ENCODE measurements around the gene CCR5AS.

Gene CCR5AS

DNA sequence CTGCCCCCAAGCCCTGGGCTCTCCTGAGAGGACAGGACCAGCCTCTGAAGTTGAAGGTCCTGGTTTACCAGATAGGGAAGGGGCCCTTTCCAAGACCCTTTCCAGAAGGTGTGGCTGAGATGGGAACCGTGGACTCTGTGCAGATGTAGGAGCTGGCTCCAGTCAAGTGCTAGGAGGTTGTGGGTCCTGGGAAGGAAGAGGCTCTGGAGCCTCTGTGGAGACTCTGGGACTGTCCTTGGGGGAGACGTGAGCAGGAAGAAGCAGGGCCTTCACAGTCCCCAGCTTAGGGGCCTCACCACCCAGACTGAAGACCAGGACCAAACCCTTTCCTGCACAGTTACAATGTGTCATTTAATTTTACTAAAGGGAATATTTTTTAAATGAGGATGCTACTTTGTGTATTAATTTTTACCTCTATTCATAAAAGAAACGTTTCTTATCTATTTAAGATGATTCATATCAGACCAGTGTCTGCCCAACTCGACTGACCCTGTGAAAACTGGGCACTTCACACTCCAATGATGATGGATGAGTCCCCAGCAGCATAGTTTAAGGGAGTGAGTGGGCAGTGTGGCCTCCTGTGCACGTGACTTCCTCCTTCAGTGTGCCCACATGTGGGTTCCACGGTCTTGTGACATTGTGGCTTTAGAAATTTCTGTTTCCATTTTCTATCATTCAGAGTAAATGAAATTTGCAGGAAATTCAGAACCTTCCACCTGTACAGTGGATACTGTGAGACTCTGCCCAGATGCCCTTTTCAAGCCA, 10.9 kb downstream of the CCR5AS start:
- H3K23ac ChIP-seq (ENCODE audit: low read length in 2 of 2) = no peak overlapping the region

DNA sequence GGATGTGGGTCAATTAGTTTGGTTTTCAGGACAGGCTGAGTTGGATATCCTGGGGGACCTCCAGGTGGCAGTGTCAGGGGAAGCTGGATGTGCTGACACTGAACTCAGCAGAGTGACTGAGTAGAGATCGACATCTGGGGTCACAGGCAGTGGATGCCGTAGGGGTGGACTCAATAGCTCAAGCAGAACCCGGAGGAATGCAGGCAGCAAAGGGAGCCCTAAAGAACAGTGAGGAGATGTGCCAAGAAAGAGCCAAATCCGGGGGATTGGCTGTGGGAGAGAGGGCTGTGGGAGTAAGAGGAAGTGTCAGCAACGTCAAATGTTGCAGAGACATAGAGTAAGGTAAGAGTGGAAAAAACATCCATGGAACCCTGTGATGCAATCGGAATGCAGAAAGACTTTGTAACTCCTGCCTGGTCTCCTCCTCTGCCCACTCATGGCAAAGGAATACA, 11.6 kb downstream of the CCR5AS start:
- H4K91ac ChIP-seq (ENCODE audit: low read length) = no peak overlapping the region
- 90% methylated on average over 6 of the region's 6 CpGs for WGBS
- no peak overlapping the region for H3K27ac ChIP-seq (ENCODE audit: low read length, poor library complexity, severe bottlenecking)
- no peaks in the 10 kb centered on the region for H3K9me3 ChIP-seq (ENCODE audit: control insufficient read depth, low read length)
- H2BK120ac ChIP-seq (ENCODE audit: low read depth, low read length) = no peak overlapping the region
- H3K36me3 ChIP-seq (ENCODE audit: control insufficient read depth in 1 of 2, insufficient read depth in 2 of 2, low read depth in 1 of 2, low read length in 2 of 2) = no peaks in the 10 kb centered on the region
- no peaks in the 10 kb centered on the region for H3K79me1 ChIP-seq (replicated peaks; ENCODE audit: low read length, poor library complexity, severe bottlenecking)
- no peak overlapping the region for H2BK12ac ChIP-seq (ENCODE audit: low read length in 2 of 2)
- H3K4me3 ChIP-seq (ENCODE audit: insufficient read depth in 1 of 2, low read depth in 1 of 2, low read length in 2 of 2) = no peak overlapping the region
- no peak overlapping the region for H4K8ac ChIP-seq (ENCODE audit: low read length)
- H3K27me3 ChIP-seq (ENCODE audit: control insufficient read depth in 1 of 2, insufficient read depth in 1 of 2, low read length in 2 of 2) = peaks cover 16 to 42% of the 10 kb centered on the region in 2 experiments
- H3K23ac ChIP-seq (ENCODE audit: low read length in 2 of 2) = no peak overlapping the region
- H2BK5ac ChIP-seq (ENCODE audit: low read depth, low read length, poor library complexity, severe bottlenecking) = no peak overlapping the region
- H3K9ac ChIP-seq (ENCODE audit: low read length) = no peak overlapping the region
- no peak overlapping the region for H3K4ac ChIP-seq (ENCODE audit: low read depth in 1 of 2, low read length in 2 of 2)
- H3K18ac ChIP-seq (ENCODE audit: low read depth in 1 of 2, low read length in 2 of 2) = no peak overlapping the region
- no peak overlapping the region for H2AK5ac ChIP-seq (ENCODE audit: low read length, severe bottlenecking)
- no peak overlapping the region for H3K4me2 ChIP-seq (ENCODE audit: low read length, poor library complexity, severe bottlenecking)
- no peak overlapping the region for H2BK15ac ChIP-seq (ENCODE audit: low read depth, poor library complexity, severe bottlenecking)
- no peak overlapping the region for H2AFZ ChIP-seq (ENCODE audit: low read depth, low read length)
- H3K14ac ChIP-seq (ENCODE audit: low read length in 2 of 2) = peak overlapping the region in 1 of 2 experiments; percentile 11
- DNase-seq = no peak
- H3K4me1 ChIP-seq (ENCODE audit: control insufficient read depth, insufficient read depth, low read depth, low read length) = peaks cover 2% of the 10 kb centered on the region

More for the DNA sequence above, 10.9 kb downstream of the CCR5AS start:
- no peak overlapping the region for H3K27ac ChIP-seq (ENCODE audit: low read length, poor library complexity, severe bottlenecking)
- H3K27me3 ChIP-seq (ENCODE audit: control insufficient read depth in 1 of 2, insufficient read depth in 1 of 2, low read length in 2 of 2) = peaks cover 16 to 45% of the 10 kb centered on the region in 2 experiments
- H2AK5ac ChIP-seq (ENCODE audit: low read length, severe bottlenecking) = no peak overlapping the region
- H3K4me1 ChIP-seq (ENCODE audit: control insufficient read depth, insufficient read depth, low read depth, low read length) = peaks cover 2% of the 10 kb centered on the region
- H3K79me1 ChIP-seq (replicated peaks; ENCODE audit: low read length, poor library complexity, severe bottlenecking) = no peaks in the 10 kb centered on the region
- H3K4ac ChIP-seq (ENCODE audit: low read depth in 1 of 2, low read length in 2 of 2) = peak overlapping the region in 1 of 2 experiments; percentile 43
- H4K8ac ChIP-seq (ENCODE audit: low read length) = no peak overlapping the region
- no peak overlapping the region for H4K91ac ChIP-seq (ENCODE audit: low read length)
- no peak overlapping the region for H2BK15ac ChIP-seq (ENCODE audit: low read depth, poor library complexity, severe bottlenecking)
- H3K4me3 ChIP-seq (ENCODE audit: insufficient read depth in 1 of 2, low read depth in 1 of 2, low read length in 2 of 2) = no peak overlapping the region
- no peak overlapping the region for H2BK12ac ChIP-seq (ENCODE audit: low read length in 2 of 2)
- 56% methylated on average over 5 of the region's 6 CpGs for WGBS
- no peak overlapping the region for H2AFZ ChIP-seq (ENCODE audit: low read depth, low read length)
- no peak for DNase-seq
- no peak overlapping the region for H3K9ac ChIP-seq (ENCODE audit: low read length)
- no peak overlapping the region for H2BK120ac ChIP-seq (ENCODE audit: low read depth, low read length)
- no peaks in the 10 kb centered on the region for H3K36me3 ChIP-seq (ENCODE audit: control insufficient read depth in 1 of 2, insufficient read depth in 2 of 2, low read depth in 1 of 2, low read length in 2 of 2)
- H3K14ac ChIP-seq (ENCODE audit: low read length in 2 of 2) = no peak overlapping the region
- no peak overlapping the region for H3K4me2 ChIP-seq (ENCODE audit: low read length, poor library complexity, severe bottlenecking)
- no peak overlapping the region for H3K18ac ChIP-seq (ENCODE audit: low read depth in 1 of 2, low read length in 2 of 2)
- no peak overlapping the region for H2BK5ac ChIP-seq (ENCODE audit: low read depth, low read length, poor library complexity, severe bottlenecking)
- no peaks in the 10 kb centered on the region for H3K9me3 ChIP-seq (ENCODE audit: control insufficient read depth, low read length)

DNA sequence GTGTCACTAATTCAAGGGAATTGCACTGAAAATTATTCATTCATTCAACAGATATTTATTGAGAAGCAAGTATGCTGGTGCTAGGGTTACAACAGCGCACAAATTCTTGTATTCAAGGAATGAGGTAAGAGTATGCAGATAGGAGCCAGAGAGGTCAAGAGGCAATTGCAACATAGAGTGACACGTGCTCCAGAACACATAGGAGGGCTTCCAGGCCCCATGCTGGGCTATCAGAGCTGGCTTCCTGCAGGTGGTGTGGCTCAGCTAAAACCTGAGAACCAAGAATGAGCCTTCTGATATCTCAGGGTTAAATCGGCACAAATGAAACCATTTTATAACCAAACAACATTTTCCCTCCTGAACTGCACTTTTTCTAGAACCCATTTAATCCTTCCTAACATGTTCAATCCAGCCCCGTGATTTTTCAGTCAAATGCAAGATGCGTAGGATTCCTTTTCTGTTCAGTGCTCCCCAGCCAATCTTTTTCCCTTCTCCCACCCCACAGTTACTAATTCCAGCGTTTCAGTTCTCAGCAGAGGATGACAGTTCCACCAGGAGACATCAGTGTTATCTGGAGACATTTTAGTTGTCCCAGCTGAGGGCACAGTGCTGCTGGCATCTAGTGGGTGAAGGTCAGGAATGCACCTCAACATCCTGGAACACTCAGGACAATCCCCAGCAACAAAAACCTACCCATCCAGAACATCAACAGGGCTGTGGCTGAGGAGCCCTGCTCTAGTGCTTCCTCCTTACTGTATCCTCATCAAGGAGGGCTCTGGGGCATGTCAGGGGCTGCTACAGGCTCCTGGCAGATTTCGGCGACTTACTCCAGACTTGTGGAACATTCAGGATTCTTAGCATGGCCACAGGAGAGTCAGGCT, 13.1 kb downstream of the CCR5AS start:
- no peak for DNase-seq
- WGBS = 78% methylated on average over 8 of the region's 8 CpGs
- Histone ChIP-seq H2BK5ac (ENCODE audit: low read depth, low read length, poor library complexity, severe bottlenecking) (no peak overlapping the region), H3K4me2 (ENCODE audit: low read length, poor library complexity, severe bottlenecking) (no peak overlapping the region), H3K14ac (ENCODE audit: low read length in 2 of 2) (no peak overlapping the region), H3K4me3 (ENCODE audit: insufficient read depth in 1 of 2, low read depth in 1 of 2, low read length in 2 of 2) (no peak overlapping the region), H3K36me3 (ENCODE audit: control insufficient read depth in 1 of 2, insufficient read depth in 2 of 2, low read depth in 1 of 2, low read length in 2 of 2) (no peaks in the 10 kb centered on the region), H2AFZ (ENCODE audit: low read depth, low read length) (no peak overlapping the region), H3K79me1 (replicated peaks; ENCODE audit: low read length, poor library complexity, severe bottlenecking) (no peaks in the 10 kb centered on the region), H4K8ac (ENCODE audit: low read length) (no peak overlapping the region), H2AK5ac (ENCODE audit: low read length, severe bottlenecking) (no peak overlapping the region), H3K23ac (ENCODE audit: low read length in 2 of 2) (no peak overlapping the region), H3K9me3 (ENCODE audit: control insufficient read depth, low read length) (no peaks in the 10 kb centered on the region), H3K9ac (ENCODE audit: low read length) (no peak overlapping the region), H3K27ac (ENCODE audit: low read length, poor library complexity, severe bottlenecking) (no peak overlapping the region), H3K18ac (ENCODE audit: low read depth in 1 of 2, low read length in 2 of 2) (no peak overlapping the region), H3K27me3 (ENCODE audit: control insufficient read depth in 1 of 2, insufficient read depth in 1 of 2, low read length in 2 of 2) (peaks cover 26 to 49% of the 10 kb centered on the region in 2 experiments), H2BK120ac (ENCODE audit: low read depth, low read length) (no peak overlapping the region), H4K91ac (ENCODE audit: low read length) (no peak overlapping the region), H3K4ac (ENCODE audit: low read depth in 1 of 2, low read length in 2 of 2) (no peak overlapping the region), H2BK15ac (ENCODE audit: low read depth, poor library complexity, severe bottlenecking) (no peak overlapping the region), H2BK12ac (ENCODE audit: low read length in 2 of 2) (no peak overlapping the region), H3K4me1 (ENCODE audit: control insufficient read depth, insufficient read depth, low read depth, low read length) (peaks cover 2% of the 10 kb centered on the region)

DNA sequence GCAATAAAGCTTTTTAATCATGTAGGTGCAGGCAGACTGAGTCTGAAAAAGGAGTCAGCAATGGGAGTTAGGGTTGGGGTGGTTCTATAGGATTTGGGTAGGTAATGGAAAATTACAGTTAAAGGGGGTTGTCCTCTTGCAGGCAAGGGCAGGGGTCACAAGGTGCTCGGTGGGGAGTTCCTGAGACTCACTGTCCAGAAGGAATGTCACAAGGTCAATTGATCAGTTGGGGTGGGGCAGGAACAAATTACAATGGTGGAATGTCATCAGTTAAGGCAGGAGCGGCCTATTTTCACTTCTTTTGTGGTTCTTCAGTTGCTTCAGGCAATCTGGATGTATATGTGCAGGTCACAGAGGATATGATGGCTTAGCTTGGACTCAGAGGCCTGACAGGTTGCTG, 13.9 kb downstream of the CCR5AS start:
- H3K14ac ChIP-seq (ENCODE audit: low read length in 2 of 2) = no peak overlapping the region
- no peak for DNase-seq
- no peak overlapping the region for H3K4ac ChIP-seq (ENCODE audit: low read depth in 1 of 2, low read length in 2 of 2)
- H2BK12ac ChIP-seq (ENCODE audit: low read length in 2 of 2) = no peak overlapping the region
- no peak overlapping the region for H2AK5ac ChIP-seq (ENCODE audit: low read length, severe bottlenecking)
- H3K18ac ChIP-seq (ENCODE audit: low read depth in 1 of 2, low read length in 2 of 2) = no peak overlapping the region
- H2BK5ac ChIP-seq (ENCODE audit: low read depth, low read length, poor library complexity, severe bottlenecking) = no peak overlapping the region
- peaks cover 26 to 47% of the 10 kb centered on the region in 2 experiments for H3K27me3 ChIP-seq (ENCODE audit: control insufficient read depth in 1 of 2, insufficient read depth in 1 of 2, low read length in 2 of 2)
- peaks cover 2% of the 10 kb centered on the region for H3K4me1 ChIP-seq (ENCODE audit: control insufficient read depth, insufficient read depth, low read depth, low read length)
- H3K23ac ChIP-seq (ENCODE audit: low read length in 2 of 2) = no peak overlapping the region
- H3K36me3 ChIP-seq (ENCODE audit: control insufficient read depth in 1 of 2, insufficient read depth in 2 of 2, low read depth in 1 of 2, low read length in 2 of 2) = no peaks in the 10 kb centered on the region
- 79% methylated on average over 2 of the region's 2 CpGs for WGBS
- no peak overlapping the region for H2AFZ ChIP-seq (ENCODE audit: low read depth, low read length)
- no peak overlapping the region for H3K27ac ChIP-seq (ENCODE audit: low read length, poor library complexity, severe bottlenecking)
- H4K91ac ChIP-seq (ENCODE audit: low read length) = no peak overlapping the region
- no peak overlapping the region for H3K4me3 ChIP-seq (ENCODE audit: insufficient read depth in 1 of 2, low read depth in 1 of 2, low read length in 2 of 2)
- H4K8ac ChIP-seq (ENCODE audit: low read length) = no peak overlapping the region
- H2BK120ac ChIP-seq (ENCODE audit: low read depth, low read length) = no peak overlapping the region
- H3K9me3 ChIP-seq (ENCODE audit: control insufficient read depth, low read length) = no peaks in the 10 kb centered on the region
- H3K4me2 ChIP-seq (ENCODE audit: low read length, poor library complexity, severe bottlenecking) = no peak overlapping the region
- H3K9ac ChIP-seq (ENCODE audit: low read length) = no peak overlapping the region
- no peaks in the 10 kb centered on the region for H3K79me1 ChIP-seq (replicated peaks; ENCODE audit: low read length, poor library complexity, severe bottlenecking)
- no peak overlapping the region for H2BK15ac ChIP-seq (ENCODE audit: low read depth, poor library complexity, severe bottlenecking)
